Measurements from ENCODE around the gene SNRPB.
A peak's percentile ranks its signal among the peaks of the same experiment; 100 is the strongest.

SNRPB gene

DNA sequence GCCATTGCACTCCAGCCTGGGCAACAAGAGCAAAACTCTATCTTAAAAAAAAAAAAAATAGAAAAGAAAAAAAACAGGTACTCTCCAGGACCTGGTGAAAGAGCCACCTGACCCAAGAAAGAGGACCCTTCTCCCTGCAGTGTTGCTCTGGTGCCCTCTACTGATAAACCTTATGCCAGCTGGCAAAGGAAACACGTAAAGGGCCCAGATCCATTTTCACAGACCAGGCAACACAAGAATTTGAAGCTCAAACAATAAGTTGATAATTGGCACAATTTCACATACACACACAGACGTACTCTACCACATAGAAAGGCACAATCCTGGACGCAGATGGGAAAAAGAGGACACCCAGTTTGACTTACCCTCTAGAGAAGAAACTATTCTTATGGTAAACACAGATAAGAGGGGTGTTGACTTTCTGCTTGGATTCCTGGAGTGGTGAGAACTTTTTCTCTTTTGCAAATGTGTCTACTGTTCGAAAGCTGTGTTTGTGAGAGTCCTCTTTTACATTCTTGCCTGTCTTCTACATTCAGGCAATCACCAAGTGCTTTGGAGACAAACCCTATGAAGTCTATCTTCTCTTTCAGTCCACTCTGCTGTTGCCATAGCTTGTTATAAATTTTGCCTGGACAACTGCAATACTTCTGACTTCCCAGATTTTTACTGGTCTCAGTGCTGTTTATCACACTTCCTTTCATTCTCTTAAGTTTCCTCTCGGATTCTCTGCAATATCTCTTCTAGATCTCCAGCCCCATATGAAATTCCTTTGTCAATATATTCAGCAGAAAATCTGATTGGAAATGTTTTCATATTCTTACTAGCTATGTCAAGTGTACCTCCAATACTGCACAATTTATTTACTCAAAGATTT lies 6.4 kb upstream of the SNRPB start:
- DNase-seq = no peak

- no peak for DNase-seq
Observed at GRCh38 chr20:2475850-2476741, 5.5 kb upstream of the SNRPB start.

DNA sequence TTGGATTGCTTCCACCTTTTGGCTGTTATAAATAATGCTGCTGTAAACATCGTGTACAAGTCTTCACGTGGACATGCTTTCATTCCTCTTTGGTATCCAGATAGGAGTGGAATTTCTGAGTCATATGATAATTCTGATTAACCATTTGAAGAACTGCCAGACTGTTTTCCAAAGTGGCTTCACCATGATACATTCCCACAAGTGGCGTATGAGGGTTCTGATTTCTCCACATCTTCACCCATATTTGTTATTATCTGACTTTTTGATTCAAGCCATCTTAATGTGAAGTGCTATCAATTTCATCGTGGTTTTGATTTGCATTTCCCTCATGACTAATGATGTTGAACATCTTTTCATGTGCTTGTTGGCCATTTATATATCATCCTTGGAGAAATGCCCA lies 2.9 kb upstream of the SNRPB start:
- no peak for DNase-seq

- no peak for DNase-seq
Observed at GRCh38 chr20:2469991-2470422, 582 bp downstream of the SNRPB start.

GRCh38 chr20:2468581-2469407 lies 1.8 kb downstream of the SNRPB start:
- no peak for DNase-seq

DNA sequence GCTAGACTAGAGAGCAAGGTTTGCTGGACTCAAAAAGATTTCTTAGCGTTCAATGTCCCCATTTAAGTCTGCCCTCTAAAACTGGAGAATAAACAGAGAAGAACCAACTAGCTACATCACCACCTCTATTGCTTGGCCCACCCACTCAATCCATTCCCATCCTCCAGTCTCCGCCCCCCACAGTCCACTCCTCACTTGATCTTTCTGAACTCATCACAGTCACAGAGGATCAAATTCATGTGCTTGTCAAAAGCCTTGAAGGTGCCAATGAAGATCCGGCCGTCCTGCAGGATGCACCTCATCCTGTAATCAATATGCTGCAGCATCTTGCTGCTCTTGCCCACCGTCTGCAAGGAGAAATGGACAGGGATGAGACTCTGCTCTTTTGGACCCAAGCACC lies 3.2 kb downstream of the SNRPB start:
- DNase-seq = no peak

DNA sequence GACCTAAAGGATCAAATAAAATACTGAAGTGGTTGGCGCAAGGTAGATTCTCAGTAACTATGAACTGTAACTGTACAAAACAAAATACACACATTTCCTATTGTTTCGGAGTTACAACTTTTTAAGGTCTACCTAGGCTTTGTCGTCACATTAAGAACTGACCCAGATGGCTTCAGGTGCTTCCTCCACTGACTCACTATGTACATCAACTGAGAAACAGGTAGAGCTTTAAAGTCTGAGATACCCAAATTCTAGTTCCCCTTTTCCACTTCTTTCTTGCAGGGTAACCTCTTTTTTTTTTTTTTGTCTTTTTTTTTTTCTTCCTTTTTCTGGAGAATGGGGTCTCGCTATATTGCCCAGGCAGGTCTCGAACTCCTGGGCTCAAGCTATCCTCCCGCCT lies 5.5 kb downstream of the SNRPB start:
- DNase-seq = no peak

GRCh38 chr20:2463616-2464365 lies 6.8 kb downstream of the SNRPB start:
- no peak for DNase-seq

DNA sequence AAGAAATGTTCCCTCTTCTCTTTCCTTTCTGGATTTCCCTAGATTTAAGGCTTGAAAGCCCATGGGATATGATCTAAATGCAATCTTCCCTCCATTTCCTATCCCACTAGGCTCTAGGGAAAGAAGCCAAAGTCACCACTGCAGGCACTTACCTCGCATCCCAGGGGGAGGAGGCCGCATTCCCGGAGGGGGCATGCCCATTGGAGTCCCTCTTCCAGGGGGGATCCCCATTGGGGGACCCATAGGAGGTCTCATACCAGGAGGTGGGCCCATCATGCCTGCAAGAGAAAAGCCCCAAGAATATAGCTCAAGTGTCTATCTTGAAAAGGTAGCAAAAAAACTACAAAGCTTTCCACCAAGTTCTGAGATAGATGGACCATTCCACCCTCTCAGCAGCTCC lies 8.1 kb downstream of the SNRPB start:
- no peak for DNase-seq

GRCh38 chr20:2460752-2461424 lies 9.7 kb downstream of the SNRPB start:
- no peak for DNase-seq

- no peak for DNase-seq
Observed at GRCh38 chr20:2459981-2460751, 10.4 kb downstream of the SNRPB start.

DNA sequence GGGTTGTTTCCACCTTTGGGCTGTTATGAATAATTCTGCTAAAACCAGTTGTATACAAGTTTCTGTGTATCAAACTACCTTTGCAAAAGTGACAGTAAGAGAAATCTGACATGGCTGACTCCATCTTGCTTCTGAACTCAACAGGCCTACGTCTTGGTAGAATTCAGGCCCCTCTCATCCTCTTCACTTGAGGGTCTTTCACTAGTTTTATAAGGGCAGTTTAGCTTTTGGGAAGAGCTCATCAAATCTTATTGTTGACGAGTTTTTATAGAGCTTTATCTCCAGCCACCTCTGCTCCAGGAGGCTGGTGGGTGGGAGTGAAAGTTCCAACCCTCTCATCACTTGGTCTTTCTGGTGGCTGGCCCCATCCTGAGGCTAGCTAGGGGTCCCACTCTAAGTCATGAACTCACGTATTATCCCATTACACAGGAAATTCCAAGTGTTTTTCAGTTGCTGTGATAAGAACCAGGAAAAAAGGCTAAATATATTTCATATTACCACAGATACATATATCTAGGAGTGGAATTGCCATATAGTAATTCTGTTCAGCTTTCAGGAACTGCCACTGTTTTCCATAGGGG lies 11.6 kb downstream of the SNRPB start:
- no peak for DNase-seq

DNA sequence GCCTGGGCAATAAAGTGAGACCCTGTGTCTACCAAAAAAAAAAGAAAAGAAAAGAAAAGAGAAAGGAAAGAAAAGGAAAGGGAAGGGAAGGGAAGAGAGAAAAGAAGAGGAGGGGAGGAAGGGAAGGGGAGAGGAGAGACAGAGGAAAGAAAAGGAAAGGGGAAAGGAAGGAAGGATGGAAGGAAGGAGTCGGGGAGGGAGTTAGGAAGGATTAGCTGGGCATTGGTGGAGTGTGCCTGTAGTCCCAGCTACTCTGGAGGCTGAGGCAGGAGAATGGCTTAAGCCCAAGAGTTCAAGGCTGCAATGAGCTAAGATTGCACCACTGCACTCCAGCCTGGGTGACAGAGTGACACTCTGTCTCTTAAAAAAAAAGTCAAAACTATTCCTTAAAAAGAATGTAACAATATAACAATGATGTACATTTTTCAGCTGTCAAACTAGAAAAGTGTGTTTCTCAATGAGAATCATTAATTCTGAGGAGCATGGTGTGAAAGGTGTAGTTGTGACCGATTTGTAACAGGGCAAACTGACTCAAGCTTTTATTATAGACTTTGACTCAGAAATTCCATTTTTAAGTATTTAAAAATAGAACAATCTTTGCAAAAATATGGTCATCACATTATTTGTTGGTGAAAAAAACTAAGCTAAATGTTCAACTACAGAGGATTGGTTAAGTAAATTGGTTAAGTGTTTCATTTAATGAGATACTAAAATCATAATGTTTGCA lies 14.7 kb downstream of the SNRPB start:
- DNase-seq = no peak

GRCh38 chr20:2453792-2454191 lies 16.8 kb downstream of the SNRPB start:
- DNase-seq = no peak

GRCh38 chr20:2451939-2452732 lies 18.5 kb downstream of the SNRPB start:
- peak; percentile 28 for DNase-seq

GRCh38 chr20:2451422-2451821 lies 19.2 kb downstream of the SNRPB start:
- DNase-seq = no peak

DNA sequence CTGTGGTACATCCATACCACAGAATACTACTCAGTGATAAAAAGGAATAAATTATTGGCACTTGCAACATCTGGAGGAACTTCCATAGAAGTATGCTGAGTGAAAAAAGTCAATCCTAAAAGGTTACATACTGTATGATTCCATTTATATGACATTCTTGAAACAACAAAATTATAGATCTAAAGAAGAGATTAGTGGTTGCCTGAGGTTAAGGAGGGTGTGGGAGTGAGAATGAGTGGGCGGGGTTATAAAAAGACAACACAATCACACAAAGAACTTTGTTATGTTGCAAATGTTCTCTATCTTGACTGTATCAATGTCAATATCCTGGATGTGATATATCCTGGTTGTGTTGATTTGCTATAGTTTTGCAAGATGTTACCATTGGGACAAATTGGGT lies 21.2 kb downstream of the SNRPB start:
- DNase-seq = no peak

- no peak for DNase-seq
Observed at GRCh38 chr20:2446845-2447244, 23.7 kb downstream of the SNRPB start.

All from right kidney (tissue), 1 donor.